PFSK-1 (cell line): Measurements from ENCODE around the gene STARD13.

Experiments used
- FOXP2 ChIP-seq: optimal IDR thresholded peaks from 2 replicates; pipeline ENCODE3; 2011; ENCODE audit warnings: borderline replicate concordance, control low read depth, inconsistent platforms; ENCODE audit not compliant: insufficient read depth; ENCODE audit errors: extremely low read length, extremely low read depth
- POLR2AphosphoS5 ChIP-seq: IDR thresholded peaks from 2 replicates; pipeline ENCODE4 v1.6.1; 2012; ENCODE audit warnings: low read depth, mild to moderate bottlenecking, control low read depth, low read length, moderate library complexity
- SIN3A ChIP-seq: IDR thresholded peaks from 2 replicates; pipeline ENCODE4 v1.6.1; 2012; ENCODE audit warnings: mild to moderate bottlenecking, low read length, moderate library complexity, borderline replicate concordance; ENCODE audit not compliant: insufficient read depth
- TAF1 ChIP-seq: IDR thresholded peaks from 2 replicates; pipeline ENCODE4 v1.6.1; 2012; ENCODE audit warnings: low read length, control low read depth, borderline replicate concordance; ENCODE audit not compliant: insufficient read depth
- TF ChIP-seq, protein P1 (sequence below), 2 experiments: IDR thresholded peaks; 2 replicates each; pipeline versions ENCODE4 v1.6.1 to v1.8.0; 2011 to 2012; ENCODE audit warnings: low read depth in 2 of 2, low read length in 2 of 2, control low read depth in 1 of 2, inconsistent platforms in 1 of 2, mild to moderate bottlenecking in 1 of 2, moderate library complexity in 1 of 2; ENCODE audit not compliant: insufficient read depth in 1 of 2

The STARD13 gene

DNA sequence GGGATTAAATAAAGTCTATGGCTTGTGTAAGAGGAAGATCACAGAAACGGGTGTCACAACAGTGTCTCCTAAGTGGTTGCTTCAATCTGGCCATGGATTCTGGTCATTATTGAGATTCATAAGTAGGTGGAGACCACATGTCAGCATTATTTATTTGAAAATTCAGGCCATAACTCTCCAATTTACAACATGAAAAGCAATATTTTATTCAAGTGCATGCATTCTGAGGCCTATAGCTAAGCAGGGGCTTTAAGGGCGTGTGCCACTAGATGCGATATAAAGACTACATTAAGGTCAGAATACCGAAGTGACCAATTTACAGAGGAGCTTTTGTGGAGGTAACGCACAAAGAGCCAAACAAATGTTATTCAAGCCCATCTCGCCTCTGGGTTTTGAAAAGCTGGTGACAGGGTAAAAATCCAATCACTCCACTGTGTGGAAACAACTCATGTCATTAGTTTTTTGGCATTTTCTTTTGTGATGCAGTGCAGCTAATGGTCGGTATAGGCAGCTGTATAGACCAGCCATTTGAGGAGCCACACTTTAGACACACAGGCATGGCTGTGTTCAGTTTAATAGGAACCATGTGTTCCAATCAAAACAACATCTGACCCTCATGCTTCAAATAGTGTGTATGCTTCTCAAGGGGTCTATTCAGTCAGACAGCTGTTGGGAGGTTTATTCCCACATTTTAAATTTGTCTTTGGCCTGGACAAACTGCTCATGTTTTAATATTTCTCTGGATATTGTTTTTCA, 145.6 kb downstream of the STARD13 start:
- no peak for TF ChIP-seq TAF1
- TF ChIP-seq, protein P1, sequence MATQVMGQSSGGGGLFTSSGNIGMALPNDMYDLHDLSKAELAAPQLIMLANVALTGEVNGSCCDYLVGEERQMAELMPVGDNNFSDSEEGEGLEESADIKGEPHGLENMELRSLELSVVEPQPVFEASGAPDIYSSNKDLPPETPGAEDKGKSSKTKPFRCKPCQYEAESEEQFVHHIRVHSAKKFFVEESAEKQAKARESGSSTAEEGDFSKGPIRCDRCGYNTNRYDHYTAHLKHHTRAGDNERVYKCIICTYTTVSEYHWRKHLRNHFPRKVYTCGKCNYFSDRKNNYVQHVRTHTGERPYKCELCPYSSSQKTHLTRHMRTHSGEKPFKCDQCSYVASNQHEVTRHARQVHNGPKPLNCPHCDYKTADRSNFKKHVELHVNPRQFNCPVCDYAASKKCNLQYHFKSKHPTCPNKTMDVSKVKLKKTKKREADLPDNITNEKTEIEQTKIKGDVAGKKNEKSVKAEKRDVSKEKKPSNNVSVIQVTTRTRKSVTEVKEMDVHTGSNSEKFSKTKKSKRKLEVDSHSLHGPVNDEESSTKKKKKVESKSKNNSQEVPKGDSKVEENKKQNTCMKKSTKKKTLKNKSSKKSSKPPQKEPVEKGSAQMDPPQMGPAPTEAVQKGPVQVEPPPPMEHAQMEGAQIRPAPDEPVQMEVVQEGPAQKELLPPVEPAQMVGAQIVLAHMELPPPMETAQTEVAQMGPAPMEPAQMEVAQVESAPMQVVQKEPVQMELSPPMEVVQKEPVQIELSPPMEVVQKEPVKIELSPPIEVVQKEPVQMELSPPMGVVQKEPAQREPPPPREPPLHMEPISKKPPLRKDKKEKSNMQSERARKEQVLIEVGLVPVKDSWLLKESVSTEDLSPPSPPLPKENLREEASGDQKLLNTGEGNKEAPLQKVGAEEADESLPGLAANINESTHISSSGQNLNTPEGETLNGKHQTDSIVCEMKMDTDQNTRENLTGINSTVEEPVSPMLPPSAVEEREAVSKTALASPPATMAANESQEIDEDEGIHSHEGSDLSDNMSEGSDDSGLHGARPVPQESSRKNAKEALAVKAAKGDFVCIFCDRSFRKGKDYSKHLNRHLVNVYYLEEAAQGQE (IDR thresholded peaks at IDR 0.05; ENCODE audit: insufficient read depth in 1 of 2, low read depth in 2 of 2, low read length in 2 of 2): no peak
- no peak for TF ChIP-seq FOXP2
- TF ChIP-seq SIN3A: no peak
- TF ChIP-seq POLR2AphosphoS5: no peak

DNA sequence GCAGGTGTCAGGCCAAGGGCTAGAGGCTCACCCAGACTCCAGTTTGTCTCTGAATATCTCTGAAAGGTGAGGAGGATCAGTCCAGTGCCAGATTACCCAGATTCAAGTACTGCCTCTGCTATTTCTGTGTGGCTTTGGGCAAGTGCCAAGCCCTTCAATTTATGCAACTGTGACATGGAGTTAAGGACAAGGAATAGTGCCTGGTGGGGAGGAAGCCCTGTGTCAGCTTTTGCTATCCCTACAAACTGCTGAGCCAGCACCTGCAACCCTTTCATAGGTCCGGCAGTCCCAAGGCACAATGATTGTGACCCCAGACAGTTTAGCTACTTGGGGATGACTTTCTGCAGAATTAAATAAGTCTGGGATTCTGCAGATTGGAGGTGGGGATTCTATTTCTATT, 146.4 kb downstream of the STARD13 start:
- TF ChIP-seq TAF1 (no peak), SIN3A (no peak), FOXP2 (no peak), POLR2AphosphoS5 (no peak)
- TF ChIP-seq, protein P1 (IDR thresholded peaks at IDR 0.05; ENCODE audit: insufficient read depth in 1 of 2, low read depth in 2 of 2, low read length in 2 of 2): no peak

GRCh38 chr13:33138441-33138840, 147.1 kb downstream of the STARD13 start:
- no peak for TF ChIP-seq FOXP2
- TF ChIP-seq, protein P1 (IDR thresholded peaks at IDR 0.05; ENCODE audit: insufficient read depth in 1 of 2, low read depth in 2 of 2, low read length in 2 of 2): no peak
- no peak for TF ChIP-seq POLR2AphosphoS5

- no peak for TF ChIP-seq FOXP2
- no peak for TF ChIP-seq SIN3A
- TF ChIP-seq, protein P1 (IDR thresholded peaks at IDR 0.05; ENCODE audit: insufficient read depth in 1 of 2, low read depth in 2 of 2, low read length in 2 of 2): no peak
- no peak for TF ChIP-seq TAF1
- no peak for TF ChIP-seq POLR2AphosphoS5
Observed at GRCh38 chr13:33137721-33138120, 147.8 kb downstream of the STARD13 start.

GRCh38 chr13:33135097-33135496, 150.5 kb downstream of the STARD13 start:
- TF ChIP-seq POLR2AphosphoS5: no peak
- no peak for TF ChIP-seq SIN3A
- TF ChIP-seq, protein P1 (IDR thresholded peaks at IDR 0.05; ENCODE audit: insufficient read depth in 1 of 2, low read depth in 2 of 2, low read length in 2 of 2): no peak
- no peak for TF ChIP-seq FOXP2
- TF ChIP-seq TAF1: no peak
